Glomerular endothelial cell (primary cell): ENCODE measurements around the gene GANAB. TPM values are rescaled to one million over a fixed set of nuclear protein-coding genes. Genes with fewer than 3 reads are reported as not detected.
"Not testable (repeated sequence)": the region's sequence is repeated elsewhere in the genome, so short reads cannot be mapped to it uniquely, and the experiment has no call there.

Experiments
- DNase-seq: peaks from one replicate; pipeline ENCODE4 v3.0.0-alpha.2; 2011; ENCODE audit warnings: low read depth, low spot score; ENCODE audit errors: extremely low read depth
- total RNA-seq: library from RNA; depleted of rRNA; stranded (reverse); fragments of >200 nt; gene quantifications from 2 replicates; pipeline ENCODE4 v1.2.3, GENCODE V29; 2015

The GANAB gene
- total RNA-seq, 1 donor from 2014 or later = 372 TPM

DNA sequence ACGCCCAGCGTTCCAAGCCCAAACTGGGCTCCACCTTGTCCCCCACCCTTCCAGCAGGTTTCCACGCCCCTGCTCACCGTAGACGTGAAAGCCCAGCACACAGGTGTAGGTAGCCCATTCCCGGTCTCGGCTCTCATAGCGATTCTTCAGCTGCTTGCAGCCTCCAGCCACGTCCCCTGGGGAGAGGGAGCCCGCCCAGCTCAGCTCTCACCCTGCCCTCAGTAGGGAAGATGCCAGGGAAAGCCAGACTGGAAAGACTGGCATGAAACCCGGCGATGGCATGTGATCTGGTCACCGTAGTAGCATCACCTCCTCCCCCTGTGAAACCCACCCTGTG lies 43.4 kb downstream of the GANAB start:
- no peak for DNase-seq

DNA sequence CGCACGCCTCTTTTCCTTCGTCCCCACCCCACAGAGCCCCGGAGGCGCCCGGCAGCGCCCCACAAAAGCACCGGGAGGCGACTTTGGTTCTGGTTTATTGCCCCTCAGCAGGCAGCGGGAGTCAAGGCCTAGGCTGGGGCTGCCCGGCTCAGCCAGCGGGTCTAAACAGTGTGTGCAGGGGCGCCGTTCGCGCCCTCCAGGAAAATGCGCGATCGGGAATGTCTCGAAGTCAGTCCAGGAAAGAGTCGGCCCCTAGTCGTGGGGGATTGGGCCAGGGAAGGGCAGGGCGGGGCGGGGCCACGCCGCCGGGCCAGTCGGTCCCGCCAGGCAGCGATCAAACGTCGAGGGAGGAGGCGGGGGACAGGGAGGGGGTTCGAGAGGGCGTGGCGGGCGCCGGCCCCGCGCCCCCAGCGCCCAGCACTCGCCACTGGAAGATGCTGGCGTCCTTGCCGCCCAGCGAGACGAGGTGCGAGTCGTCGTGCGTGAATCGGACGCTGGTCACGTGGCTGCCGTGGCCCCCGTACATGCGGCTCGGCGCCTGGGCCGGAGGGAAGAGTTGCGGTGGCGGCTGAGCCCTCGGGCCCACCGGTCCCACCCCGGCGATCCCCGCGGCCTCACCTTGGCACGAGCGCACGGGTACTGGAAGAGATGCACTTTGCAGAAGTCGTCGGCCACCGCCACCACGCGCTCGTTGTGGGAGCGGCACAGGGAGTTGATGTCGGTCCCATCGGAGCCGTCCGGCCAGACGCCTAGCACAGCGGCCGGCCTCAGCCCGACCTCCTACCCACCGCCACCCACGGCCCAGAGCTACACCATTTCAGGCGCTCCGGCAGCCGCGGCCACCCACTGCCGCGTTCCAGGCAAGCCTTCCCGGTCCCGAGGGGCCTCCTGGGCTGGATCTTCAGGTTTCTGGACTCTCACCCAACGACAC lies 44.0 kb downstream of the GANAB start:
- no peak for DNase-seq

DNA sequence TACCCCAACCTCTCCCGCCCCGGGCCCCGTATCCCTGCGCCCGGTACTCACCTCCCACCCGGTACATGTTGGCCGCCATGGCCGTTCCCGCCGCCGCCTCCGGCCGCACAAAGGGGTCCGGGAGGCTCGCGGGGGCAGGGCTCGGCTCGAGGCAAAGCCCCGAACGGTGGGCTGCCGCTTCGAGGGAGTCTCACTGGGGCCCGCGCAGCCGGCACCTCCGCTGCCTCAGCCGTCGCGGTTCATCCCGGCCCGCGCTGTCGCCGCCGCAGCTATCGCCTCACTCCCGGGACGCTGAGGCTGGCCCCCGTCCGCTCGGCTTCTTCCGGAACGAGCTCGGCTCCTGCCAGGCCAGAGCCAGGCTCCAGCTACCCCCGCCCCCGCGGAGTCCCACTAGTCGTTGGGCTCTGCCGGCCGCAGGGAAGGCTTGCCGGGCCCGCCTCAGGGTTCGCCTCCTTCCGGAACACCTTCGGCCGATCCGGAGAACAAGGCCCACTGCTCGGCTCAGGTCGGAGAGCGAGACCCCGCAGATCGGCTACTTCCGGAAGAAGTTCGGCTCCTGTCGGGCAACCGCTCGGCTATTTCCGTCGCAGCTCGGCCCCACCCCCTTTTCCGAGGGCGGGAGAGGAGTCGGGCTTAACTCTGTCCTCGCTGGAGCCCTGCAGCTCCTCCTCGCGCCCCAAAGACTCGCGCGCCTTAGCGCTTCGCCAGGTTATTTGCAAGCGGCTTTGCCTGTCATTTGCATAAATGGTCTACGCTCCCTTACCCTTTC lies 44.9 kb downstream of the GANAB start, which contains the start of gene MTA2:
MTA2 (minus strand) TSS at position 494 of the 769 bp plus-strand sequence; CDS start at position 79, 415 bp downstream.
- no peak for DNase-seq

DNA sequence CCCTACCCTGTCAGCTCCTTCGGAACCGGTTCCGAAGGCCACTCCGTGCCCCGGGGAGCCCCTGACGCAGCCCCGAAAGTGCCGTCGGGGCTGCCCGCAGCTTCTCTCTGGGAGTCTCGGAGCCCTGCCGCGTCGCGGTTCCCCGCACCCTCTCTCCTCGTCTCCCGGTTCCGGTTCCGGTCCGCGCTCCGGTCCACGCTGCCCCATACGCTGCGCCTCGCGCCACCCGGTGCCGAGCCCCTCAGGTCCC lies 45.4 kb downstream of the GANAB start:
- no peak for DNase-seq

DNA sequence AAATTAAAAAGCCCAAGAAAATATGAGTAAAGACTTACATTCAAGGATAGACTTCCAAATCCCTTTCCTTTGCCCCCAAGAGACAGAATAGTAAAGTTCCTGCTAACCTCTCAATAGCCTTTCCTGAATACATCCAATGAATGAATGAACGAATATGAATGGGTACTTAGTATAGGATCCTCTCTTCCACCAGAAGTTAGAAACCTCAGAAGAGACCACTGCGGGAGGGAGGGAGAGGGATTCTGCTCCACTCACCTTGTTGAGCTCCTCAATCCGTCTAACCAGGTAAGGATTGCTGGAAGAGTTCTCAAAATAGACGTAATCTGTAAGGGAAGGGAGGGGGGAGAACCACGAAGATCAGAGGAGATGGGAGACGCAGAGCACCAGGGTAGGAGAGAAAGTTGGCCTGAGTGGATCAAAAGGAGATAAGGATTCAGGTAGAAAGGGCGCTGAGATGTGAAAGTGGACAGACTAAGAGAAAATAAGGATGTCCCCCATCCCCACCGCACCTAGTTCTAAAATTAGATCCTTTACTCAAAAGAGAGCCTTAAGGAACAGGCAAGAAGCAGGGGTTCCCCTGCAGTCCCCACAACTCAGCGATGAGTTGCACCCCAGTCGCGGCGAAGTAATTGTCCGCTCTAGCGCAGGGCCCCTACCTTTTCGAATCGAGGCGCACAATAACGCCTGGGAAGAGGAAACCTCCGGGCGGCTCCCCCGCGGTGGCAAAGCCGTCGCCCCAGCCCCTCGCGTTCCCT lies 45.9 kb downstream of the GANAB start:
- no peak for DNase-seq

DNA sequence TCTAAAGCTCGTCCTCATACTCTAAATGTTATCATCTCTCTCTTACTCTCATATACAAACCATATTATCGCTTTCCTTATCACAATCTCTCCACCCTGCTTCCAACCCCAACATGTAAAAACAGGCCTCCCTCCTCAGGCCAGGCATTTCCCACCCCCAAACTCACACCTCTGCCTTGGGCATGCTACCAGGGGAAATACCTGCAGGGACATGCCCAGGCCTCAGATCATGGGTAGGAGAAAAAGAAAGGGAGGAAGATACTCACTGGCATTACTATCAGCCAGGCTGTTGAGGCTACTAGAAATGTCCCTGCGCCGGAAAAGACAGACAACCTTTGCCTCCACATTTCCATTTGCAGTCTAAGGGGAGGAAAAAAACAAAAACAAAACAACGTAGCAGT lies 46.5 kb downstream of the GANAB start:
- DNase-seq = no peak

DNA sequence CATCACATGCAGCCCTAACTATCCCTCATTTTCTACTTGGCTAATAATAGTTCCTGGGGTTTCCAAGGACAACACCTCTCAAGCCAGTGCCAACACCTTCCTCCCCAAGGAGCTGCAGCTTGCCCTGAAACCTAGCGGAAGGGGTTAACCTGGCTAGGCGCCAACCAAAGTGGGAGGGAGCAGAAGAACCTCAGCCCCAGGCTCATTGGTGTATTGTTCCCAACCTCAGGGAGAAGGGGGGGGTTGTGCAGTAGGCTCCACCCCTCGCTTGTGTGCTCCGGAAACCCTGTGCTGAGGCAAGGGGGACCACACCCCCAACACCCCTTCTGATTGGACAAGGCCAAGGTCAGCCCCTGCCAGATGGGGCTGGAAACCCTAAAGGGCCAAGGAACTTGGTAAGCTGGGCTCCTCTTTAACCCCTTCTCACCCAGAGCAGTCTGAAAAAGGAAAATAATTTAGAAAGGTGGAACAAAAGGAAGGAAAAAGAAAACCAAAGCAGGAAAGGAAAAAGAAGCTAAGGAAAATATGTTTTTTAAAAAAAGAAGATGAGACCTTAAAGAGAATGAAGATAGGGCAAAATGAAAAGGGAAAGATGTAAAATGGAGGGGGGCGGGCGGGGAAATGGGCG lies 47.2 kb downstream of the GANAB start:
- peak; percentile 94 for DNase-seq

DNA sequence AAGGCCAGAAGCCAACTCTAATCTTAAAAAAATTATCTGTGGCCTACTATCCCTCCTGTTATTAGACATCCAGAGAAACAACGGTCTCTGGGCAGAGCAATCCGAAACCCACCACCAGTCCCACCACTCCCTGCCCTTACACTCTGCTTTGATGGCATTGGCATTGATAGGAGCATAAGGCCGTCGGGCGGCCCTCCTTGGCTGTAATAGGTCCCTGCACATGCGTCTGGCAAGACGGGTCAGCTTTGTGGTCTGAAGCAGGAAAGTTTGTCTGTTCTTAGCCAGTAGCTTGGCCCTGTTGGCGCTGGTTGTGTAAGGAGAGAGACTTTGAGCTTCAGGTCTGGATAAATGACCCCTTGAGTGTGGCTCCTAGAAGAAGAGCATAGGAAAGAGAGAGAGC lies 51.3 kb downstream of the GANAB start:
- DNase-seq = no peak

DNA sequence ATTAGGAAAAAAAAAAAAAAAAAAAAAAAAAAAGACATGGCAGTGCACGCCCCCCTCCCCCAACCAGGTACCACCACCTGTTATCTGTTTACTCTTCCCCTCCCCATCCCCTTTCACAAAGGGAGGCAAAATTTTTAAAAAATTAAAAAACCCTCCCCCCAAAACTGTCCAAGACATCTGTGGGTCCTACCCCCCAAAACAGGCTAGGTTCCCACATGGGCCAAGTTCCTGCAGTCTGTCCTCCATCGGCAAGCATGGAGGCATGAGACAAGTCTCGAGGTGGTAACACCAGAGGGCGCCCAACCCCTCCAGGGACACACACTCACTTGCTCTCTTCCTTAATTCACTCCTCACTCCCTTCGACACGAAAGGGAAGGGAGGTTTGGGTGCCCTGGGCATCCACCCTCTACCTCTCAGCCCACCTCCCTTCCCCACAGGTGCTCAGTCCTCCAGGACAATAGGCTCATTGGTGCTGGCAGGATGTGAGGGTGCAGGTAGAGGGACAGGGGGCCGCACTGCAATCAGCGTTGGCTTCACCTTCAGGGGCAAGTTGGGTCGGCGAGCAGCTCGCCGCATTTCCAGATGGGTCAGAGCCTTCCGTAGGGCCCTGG lies 52.9 kb downstream of the GANAB start:
- DNase-seq = no peak

DNA sequence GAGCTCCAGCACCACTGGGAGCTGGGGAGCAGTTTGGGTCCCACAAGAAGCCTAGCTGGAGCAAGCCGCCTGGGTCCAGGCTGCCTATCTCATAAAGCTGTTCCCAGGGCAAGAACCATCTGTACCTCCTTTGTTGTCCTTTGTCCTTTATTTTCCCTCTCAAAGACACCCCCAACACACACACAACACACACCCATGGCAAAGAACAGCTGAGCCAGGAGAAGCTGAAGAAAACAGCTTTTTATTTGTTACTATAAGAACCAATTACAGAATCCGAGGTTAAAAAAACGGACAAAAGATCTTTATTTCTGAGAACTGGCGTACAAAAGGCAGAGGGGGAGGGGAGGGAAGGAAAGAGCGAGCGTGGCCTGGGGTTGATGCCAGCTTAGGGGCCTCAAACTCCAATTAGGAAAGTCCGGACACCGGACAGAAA lies 53.4 kb downstream of the GANAB start:
- DNase-seq = no peak

DNA sequence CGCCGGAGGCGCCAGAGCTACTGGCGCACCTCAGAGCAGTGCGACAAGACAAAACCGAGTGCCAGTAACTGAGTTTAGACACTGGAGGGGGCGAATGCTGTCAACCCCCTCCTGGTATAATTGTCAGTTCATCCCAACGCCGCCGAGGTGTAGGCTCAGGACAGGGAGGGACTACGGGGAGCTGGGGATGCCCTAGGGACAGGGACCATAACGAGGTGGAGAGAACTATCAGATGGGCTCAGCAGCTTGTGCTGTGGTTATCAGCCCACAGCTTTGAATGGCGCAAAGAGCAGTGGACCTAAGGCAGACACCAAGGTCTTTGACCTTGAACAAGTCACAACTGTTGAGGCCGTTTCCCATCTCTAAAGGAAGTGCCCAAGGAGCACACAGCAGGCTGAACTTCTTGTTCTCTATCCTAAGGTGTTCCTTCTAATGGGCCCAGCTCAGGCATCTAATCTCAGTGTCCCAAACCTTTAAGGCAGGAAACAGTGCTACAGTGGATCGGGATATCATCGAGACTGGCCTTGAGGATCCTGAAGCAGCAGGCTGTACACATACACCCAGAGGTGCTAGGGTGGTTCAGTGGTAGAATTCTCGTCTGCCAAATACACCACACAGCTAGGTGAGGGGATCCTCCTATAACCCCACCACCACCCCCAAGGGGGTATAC lies 54.1 kb downstream of the GANAB start:
- no peak for DNase-seq

DNA sequence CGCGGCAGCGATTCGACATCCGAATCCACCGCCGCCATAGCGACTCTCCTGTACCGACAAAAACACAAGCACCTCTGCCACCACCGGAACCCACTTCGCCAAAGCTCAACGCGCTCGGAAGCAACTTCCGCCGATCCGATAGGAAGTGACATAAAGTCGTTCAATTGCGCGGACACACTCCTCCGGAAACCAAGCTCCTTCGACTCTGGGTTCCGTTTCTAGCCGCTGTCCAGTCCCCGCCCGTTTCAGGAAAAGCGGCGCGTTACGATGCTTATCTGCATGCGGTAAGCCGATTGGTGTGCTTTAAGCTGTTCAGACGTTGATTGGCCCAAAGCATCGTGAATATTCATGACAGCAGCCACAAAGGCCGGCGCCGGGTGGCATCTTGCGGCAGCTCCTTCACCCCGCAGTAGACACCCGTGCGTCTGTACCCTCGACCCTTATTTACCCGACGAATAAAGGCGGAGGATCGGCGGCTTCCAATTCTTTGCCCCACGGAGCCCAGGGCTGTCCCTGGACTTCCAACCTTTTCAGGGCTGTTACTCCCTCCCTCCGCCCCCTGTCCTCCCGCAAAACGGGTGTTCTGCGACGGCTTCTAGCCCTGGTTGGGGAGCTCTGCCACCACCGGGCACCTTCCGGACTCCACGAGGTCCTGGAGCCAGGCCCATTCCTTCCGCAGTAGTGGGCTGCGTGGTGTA lies 54.8 kb downstream of the GANAB start, which contains the start of gene TUT1:
TUT1 (minus strand) TSS at position 76 of the 698 bp plus-strand sequence; CDS start at position 38, 38 bp downstream.
- DNase-seq = peak; percentile 98

DNA sequence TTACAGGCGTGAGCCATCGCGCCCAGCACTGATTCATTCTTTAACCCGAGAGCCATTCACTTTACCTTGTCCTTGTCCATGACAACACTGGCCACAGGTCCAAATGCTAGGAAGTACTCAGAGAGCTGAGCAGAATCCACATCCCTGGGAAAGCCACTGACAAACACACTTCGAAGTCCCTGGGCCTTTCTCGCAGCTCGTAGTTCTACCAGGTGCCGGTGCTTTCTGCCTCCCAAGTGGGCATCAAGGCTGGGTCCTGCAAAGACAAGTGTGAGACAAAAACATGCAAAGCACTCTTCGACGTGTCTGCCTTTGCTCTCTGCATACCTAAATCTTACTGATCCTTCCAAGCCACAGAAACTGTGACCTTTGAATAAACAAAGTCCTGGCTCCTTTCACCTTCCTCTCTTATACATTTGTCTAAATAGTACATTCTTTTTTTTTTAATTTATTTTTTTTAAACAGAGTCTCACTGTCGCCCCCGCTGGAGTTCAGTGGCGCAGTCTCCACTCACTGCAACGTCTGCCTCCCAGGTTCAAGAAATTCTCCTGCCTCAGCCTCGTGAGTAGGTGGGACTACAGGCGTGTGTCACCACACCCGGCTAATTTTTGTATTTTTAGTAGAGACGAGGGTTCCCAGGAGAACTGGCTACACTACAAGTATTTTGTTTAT lies 57.3 kb downstream of the GANAB start:
- DNase-seq = no peak

DNA sequence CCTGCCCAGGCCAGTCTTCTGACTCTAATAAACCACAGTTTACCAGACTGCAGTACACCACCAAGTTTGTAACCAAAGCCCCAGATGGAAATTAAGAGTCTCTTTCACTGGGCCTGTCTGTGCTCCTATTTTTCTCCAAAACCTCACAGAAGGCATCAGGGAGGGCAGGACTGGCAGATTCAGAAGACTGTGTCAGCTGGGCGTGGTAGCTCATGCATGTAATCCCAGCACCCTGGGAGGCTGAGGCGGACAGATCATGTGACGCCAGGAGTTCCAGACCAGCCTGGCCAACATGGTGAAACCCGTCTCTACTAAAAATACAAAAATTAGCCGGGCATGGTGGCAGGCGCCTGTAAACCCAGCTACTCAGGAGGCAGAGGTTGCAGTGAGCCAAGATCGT lies 61.1 kb downstream of the GANAB start:
- DNase-seq = not testable (repeated sequence)

DNA sequence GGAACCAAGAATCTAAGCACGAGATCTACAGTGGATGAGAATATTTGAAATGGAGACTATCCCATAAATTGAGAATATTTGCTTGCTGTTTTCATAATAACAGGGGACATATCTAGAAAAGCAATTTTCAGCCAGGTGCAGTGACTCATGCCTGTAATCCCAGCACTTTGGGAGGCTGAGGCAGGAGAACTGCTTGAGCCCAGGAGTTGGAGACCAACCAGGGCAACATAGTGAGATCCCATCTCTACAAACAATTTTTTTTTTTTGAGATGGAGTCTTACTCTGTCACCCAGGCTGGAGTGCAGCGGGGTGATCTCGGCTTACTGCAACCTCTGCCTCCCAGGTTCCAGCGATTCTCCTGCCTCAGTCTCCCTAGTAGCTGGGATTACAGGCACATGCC lies 64.7 kb downstream of the GANAB start:
- not testable (repeated sequence) for DNase-seq

DNA sequence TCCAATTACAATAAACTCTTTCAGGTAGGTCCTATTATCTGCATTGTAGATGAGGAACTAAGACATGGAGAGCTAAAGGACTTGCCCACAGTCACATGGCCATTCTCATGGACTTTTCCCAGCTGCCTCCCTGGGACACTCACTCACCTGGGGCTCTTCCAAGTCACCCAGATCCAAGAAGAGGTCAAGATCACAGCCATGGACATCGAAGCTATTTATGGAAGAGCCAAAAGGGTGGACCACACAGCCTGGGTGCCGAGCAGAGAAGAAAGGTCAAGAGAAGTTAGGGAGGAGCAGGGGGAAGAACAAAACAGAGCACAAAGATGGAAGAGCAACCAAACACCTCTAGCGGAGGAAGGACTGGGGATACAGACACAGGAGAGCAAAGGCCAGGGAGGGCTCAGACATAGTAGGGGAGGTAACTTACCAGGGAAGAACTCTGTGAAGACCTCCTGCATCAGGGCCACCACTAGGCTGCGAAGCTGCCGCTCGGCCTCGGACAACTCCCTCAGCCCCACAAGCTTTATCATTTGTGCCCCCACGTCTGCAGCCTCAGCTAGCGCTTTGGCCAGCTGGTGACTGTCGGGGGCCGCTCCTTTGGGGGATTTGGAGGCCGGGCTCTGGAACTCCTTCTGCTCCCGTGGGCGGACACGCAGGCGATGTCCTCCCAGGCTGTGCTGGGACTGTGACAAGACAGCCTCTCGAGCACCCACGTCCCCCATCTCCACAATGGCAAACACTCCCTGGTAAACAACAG lies 65.3 kb downstream of the GANAB start:
- no peak for DNase-seq

DNA sequence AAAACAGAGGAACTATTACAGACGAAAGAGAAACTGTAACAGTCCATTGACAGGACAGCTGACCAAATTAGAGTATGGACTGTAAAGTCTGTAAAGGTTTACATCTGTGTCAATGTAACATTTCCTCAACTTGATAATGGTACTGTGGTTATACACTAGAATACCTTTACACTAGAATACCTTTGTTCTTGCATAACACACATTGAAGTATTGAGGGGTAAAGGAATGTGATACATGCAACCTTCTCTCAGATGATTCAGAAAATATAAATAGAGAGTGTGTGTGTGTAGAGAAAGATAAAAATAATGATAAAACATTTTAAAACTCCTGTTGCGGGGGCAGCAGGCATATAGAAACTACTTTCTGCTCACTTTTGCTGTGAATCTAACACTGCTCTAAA lies 67.2 kb downstream of the GANAB start:
- no peak for DNase-seq

DNA sequence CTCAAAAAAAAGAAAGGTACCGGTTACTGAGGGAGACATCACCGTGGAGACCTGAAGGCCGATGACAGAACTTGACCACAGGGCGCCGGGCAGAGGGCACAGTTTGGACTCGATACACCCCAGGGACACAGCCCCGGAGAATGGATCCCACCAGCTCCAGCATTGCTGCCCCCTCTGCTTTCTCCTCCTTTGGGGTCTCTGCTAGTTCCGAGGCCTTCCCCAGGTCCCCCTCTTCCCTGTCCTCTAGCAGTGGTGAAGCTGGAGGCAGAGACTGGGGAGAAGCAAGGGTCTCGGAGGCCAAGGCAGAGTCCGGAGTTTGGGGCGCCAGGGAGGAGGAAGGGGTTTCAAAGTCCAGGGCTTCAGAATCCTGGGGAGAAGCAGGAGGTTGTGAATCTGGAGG lies 67.9 kb downstream of the GANAB start:
- DNase-seq = no peak
